Measurements from ENCODE around the gene BMPR1B.
A peak's percentile ranks its signal among the peaks of the same experiment; 100 is the strongest.

BMPR1B gene

GRCh38 chr4:94758141-94758699, 465 bp downstream of the BMPR1B start:
- Histone ChIP-seq H3K27ac (no peak overlapping the region), H3K27me3 (replicated peaks) (no peaks in the 10 kb centered on the region), H3K36me3 (replicated peaks) (no peaks in the 10 kb centered on the region), H3K4me3 (ENCODE audit: low read depth, low read length) (peak overlapping the region; percentile 63)
- in situ Hi-C loops (cut with HindIII; ENCODE audit: low pct_ligation_motif_present, low sequenced_read_pairs) = no loop called here
- TF ChIP-seq, protein P1, sequence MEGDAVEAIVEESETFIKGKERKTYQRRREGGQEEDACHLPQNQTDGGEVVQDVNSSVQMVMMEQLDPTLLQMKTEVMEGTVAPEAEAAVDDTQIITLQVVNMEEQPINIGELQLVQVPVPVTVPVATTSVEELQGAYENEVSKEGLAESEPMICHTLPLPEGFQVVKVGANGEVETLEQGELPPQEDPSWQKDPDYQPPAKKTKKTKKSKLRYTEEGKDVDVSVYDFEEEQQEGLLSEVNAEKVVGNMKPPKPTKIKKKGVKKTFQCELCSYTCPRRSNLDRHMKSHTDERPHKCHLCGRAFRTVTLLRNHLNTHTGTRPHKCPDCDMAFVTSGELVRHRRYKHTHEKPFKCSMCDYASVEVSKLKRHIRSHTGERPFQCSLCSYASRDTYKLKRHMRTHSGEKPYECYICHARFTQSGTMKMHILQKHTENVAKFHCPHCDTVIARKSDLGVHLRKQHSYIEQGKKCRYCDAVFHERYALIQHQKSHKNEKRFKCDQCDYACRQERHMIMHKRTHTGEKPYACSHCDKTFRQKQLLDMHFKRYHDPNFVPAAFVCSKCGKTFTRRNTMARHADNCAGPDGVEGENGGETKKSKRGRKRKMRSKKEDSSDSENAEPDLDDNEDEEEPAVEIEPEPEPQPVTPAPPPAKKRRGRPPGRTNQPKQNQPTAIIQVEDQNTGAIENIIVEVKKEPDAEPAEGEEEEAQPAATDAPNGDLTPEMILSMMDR (IDR thresholded peaks at IDR 0.05; ENCODE audit: low read depth, low read length, missing control alignments) = no peak
- peak; percentile 14 for DNase-seq

DNA sequence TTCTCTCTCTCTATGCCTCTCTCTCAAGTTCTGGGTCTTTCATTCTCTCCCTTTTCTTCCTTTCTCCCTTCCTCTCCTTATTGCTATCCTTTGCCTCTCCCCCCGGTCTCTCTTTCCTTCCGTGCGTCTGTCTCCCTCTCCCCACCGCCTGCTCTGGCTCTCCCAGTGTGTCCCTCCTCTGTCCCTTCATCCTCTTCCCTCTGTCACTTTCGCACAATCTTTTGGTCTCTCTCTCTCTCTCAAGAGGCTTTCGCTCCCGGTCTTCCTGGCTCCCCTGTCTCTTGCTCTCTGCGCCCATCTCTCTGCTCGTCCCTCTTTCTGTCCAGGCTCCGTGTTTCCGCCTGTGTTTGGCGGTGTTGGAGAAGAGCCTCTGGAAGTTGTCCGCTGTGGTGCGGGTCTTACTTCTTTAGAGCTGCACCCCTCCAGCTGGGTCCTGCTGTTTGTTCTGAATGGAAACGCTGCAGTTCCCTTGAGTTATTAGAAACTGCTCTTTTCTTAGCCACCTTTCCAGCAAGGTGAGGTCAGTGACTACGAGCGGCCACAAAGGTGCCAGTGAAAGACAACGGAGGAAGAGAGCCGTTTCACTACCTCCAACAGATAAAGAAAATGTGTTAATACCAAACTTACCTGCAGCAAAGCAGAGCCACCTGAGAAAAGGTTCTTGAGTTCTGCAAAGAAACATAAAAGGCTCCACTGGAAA, 1.1 kb downstream of the BMPR1B start:
- in situ Hi-C loops (cut with HindIII; ENCODE audit: low pct_ligation_motif_present, low sequenced_read_pairs) = no loop called here
- TF ChIP-seq, protein P1 (IDR thresholded peaks at IDR 0.05; ENCODE audit: low read depth, low read length, missing control alignments) = no peak
- H3K4me3 ChIP-seq (ENCODE audit: low read depth, low read length) = peak overlapping the region; percentile 63
- no peaks in the 10 kb centered on the region for H3K27me3 ChIP-seq (replicated peaks)
- no peaks in the 10 kb centered on the region for H3K36me3 ChIP-seq (replicated peaks)
- H3K27ac ChIP-seq = no peak overlapping the region
- peak; percentile 3 for DNase-seq

DNA sequence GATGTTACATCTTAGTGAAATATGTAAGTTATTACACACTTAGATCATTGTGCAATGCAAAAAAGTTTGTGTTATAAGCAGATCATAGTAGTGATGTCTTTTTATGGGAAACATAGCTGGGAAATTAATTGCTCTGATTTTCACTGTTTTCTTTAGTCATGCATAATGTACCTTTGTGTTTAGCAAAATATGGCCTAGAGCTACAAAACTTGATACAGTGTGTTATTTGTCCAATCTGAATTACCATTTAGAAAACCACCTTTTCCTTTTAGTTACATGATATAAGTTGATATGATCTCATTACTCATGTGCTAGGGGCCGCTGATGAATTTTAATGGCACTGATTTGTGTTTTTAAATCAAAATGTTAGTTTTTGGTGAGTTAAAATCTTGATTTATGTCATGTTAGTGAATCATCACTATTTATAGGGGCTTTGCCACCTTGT, 2.0 kb downstream of the BMPR1B start:
- Histone ChIP-seq H3K4me3 (ENCODE audit: low read depth, low read length) (no peak overlapping the region), H3K27me3 (replicated peaks) (no peaks in the 10 kb centered on the region), H3K36me3 (replicated peaks) (no peaks in the 10 kb centered on the region), H3K27ac (no peak overlapping the region)
- no peak for DNase-seq
- in situ Hi-C loops (cut with HindIII; ENCODE audit: low pct_ligation_motif_present, low sequenced_read_pairs) = no loop called here
- TF ChIP-seq, protein P1 (IDR thresholded peaks at IDR 0.05; ENCODE audit: low read depth, low read length, missing control alignments) = no peak

DNA sequence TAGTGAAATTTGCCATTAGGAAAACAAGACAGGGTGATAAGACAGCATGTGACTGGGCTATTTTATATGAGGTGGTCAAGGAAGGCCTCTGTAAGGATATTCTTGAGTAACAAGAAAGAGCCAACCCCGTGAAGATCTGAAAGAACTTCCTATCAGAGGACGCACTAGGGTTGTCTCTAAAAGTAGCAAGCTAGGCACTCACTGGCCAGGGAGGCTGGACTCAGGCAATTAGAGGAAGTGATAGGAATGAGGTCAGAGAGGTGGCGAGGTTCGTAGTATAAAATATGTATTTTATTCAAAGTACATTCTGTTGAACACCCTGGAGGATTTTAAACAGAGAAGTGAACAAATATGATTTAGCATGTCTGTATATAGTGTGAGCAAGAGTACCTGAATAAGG, 4.6 kb downstream of the BMPR1B start:
- DNase-seq = no peak
- no peaks in the 10 kb centered on the region for H3K27me3 ChIP-seq (replicated peaks)
- TF ChIP-seq, protein P1 (IDR thresholded peaks at IDR 0.05; ENCODE audit: low read depth, low read length, missing control alignments) = no peak
- no peak overlapping the region for H3K27ac ChIP-seq
- H3K4me3 ChIP-seq (ENCODE audit: low read depth, low read length) = no peak overlapping the region
- in situ Hi-C loops (cut with HindIII; ENCODE audit: low pct_ligation_motif_present, low sequenced_read_pairs) = no loop called here
- no peaks in the 10 kb centered on the region for H3K36me3 ChIP-seq (replicated peaks)

GRCh38 chr4:94763005-94763404, 5.2 kb downstream of the BMPR1B start:
- Histone ChIP-seq H3K4me3 (ENCODE audit: low read depth, low read length) (no peak overlapping the region), H3K27me3 (replicated peaks) (no peaks in the 10 kb centered on the region), H3K27ac (no peak overlapping the region), H3K36me3 (replicated peaks) (no peaks in the 10 kb centered on the region)
- DNase-seq = no peak
- in situ Hi-C loops (cut with HindIII; ENCODE audit: low pct_ligation_motif_present, low sequenced_read_pairs) = no loop called here
- TF ChIP-seq, protein P1 (IDR thresholded peaks at IDR 0.05; ENCODE audit: low read depth, low read length, missing control alignments) = no peak

Measured in brain microvascular endothelial cell (primary cell).